Kidney epithelial cell (primary cell): ENCODE measurements around the gene PRDM8. TPM values are rescaled to one million over a fixed set of nuclear protein-coding genes. Genes with fewer than 3 reads are reported as not detected.

Source experiments
- DNase-seq: peaks from one replicate; pipeline ENCODE4 v3.0.0-alpha.2; 2010; ENCODE audit warnings: low read depth
- H3K27me3 ChIP-seq: 2 replicates; pipeline ENCODE4 v1.6.0; 2011; ENCODE audit warnings: low read length; ENCODE audit not compliant: control insufficient read depth, insufficient read depth
- H3K36me3 ChIP-seq: 2 replicates; pipeline ENCODE4 v1.5.1; 2011; ENCODE audit warnings: low read length; ENCODE audit not compliant: control insufficient read depth, insufficient read depth
- H3K4me3 ChIP-seq: 2 replicates; pipeline ENCODE4 v1.5.1; 2011; ENCODE audit warnings: low read depth, mild to moderate bottlenecking, control low read depth, low read length
- total RNA-seq: library from RNA; depleted of rRNA; stranded (reverse); fragments of >200 nt; gene quantifications from 2 replicates; pipeline ENCODE4 v1.2.3, GENCODE V29; 2015
- TF ChIP-seq, protein P1 (sequence below): IDR thresholded peaks from 2 replicates; pipeline ENCODE4 v1.5.1; 2011; ENCODE audit warnings: mild to moderate bottlenecking, moderate library complexity, low read length, control low read depth, inconsistent platforms; ENCODE audit not compliant: insufficient read depth, poor library complexity, severe bottlenecking

The PRDM8 gene
- total RNA-seq, 1 donor from 2014 or later: 0.17 TPM

DNA sequence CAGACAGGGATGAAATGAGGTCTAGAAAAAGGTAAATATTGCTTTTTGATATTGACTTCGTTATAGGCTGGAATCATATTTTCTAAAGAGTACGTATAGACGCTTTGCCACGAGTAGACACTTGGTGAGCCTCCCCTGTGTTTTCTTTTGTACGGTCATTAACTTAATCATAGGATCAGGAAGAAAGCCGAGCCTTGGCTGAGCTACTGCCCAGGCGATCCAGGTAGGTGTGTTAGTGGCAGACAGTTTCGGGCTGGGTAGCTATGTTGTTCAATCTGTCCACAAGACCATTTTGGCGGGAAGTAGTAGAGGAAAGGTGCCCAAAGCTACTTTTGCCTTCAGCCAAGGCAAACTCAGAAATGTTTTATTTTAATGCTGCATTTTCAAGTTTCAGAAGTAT, 8.8 kb downstream of the PRDM8 start:
- DNase-seq: no peak
- Histone ChIP-seq H3K27me3 (peaks cover 38% of the 10 kb centered on the region), H3K36me3 (no peaks in the 10 kb centered on the region), H3K4me3 (no peak overlapping the region)
- TF ChIP-seq, protein P1, sequence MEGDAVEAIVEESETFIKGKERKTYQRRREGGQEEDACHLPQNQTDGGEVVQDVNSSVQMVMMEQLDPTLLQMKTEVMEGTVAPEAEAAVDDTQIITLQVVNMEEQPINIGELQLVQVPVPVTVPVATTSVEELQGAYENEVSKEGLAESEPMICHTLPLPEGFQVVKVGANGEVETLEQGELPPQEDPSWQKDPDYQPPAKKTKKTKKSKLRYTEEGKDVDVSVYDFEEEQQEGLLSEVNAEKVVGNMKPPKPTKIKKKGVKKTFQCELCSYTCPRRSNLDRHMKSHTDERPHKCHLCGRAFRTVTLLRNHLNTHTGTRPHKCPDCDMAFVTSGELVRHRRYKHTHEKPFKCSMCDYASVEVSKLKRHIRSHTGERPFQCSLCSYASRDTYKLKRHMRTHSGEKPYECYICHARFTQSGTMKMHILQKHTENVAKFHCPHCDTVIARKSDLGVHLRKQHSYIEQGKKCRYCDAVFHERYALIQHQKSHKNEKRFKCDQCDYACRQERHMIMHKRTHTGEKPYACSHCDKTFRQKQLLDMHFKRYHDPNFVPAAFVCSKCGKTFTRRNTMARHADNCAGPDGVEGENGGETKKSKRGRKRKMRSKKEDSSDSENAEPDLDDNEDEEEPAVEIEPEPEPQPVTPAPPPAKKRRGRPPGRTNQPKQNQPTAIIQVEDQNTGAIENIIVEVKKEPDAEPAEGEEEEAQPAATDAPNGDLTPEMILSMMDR: no peak

- H3K27me3 ChIP-seq: peaks cover 33% of the 10 kb centered on the region
- no peaks in the 10 kb centered on the region for H3K36me3 ChIP-seq
- no peak overlapping the region for H3K4me3 ChIP-seq
- DNase-seq: no peak
- TF ChIP-seq, protein P1: no peak
Observed at GRCh38 chr4:80206521-80207171, 9.3 kb downstream of the PRDM8 start.

DNA sequence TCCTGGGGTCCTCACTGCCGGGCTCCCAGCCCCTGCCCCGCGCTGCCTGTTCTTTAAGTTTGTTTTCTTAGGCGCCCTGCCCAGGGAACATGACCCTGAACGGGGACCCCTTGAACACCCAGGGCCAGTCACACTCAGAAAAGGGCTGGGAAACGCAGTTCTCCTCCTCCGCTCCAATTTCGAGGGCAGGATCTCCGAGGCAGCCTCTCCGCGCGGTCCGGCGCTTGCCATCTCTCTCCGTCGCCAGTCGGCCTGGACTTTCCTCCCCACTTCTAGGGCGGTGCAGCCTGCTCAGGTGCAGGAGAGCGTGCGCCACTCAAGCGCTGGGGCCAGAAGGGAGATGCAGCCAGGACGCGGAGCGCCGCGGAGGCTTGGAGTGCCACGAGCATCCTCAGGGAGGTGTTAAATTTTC, 9.9 kb downstream of the PRDM8 start:
- H3K4me3 ChIP-seq: no peak overlapping the region
- peaks cover 27% of the 10 kb centered on the region for H3K27me3 ChIP-seq
- no peaks in the 10 kb centered on the region for H3K36me3 ChIP-seq
- TF ChIP-seq, protein P1: no peak
- no peak for DNase-seq

DNA sequence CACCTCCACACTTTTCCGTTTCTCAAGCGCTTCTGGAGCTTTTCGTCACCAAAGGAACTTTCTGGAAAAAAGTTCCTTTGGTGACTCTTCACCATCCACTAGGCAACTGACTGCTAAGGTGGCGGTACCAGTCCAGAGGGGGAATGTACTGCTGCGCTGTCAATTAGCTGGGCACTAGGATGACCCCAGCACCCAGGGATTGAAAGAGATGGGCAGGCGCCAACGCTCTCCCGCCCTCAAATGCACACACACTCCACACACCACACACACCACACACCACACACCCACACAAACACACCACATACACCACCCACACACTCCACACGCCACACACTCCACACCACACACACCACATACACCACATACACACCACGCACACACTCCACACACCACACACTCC, 10.4 kb downstream of the PRDM8 start:
- Histone ChIP-seq H3K36me3 (no peaks in the 10 kb centered on the region), H3K4me3 (no peak overlapping the region), H3K27me3 (peaks cover 25% of the 10 kb centered on the region)
- TF ChIP-seq, protein P1: no peak
- no peak for DNase-seq

- Histone ChIP-seq H3K36me3 (no peaks in the 10 kb centered on the region), H3K27me3 (peaks cover 17% of the 10 kb centered on the region), H3K4me3 (no peak overlapping the region)
- no peak for DNase-seq
- TF ChIP-seq, protein P1: no peak
Observed at GRCh38 chr4:80208610-80209339, 11.5 kb downstream of the PRDM8 start.
